ENCODE results near the gene JARID2.

GRCh38 chr6:15479761-15480160 is 233.9 kb downstream of the JARID2 start:
- TF ChIP-seq CTCF (IDR thresholded peaks at IDR 0.05) (no peak), POLR2AphosphoS5 (IDR thresholded peaks at IDR 0.05; ENCODE audit: insufficient read depth in 1 of 2, low read depth in 1 of 2) (peak in 1 of 2 donors; percentile 41), POLR2A (IDR thresholded peaks at IDR 0.05) (no peak)
